Measurements from ENCODE around the gene BARX2. TPM values are rescaled to one million over a fixed set of nuclear protein-coding genes. Genes with fewer than 3 reads are reported as not detected.

Gene BARX2
- total and polyA plus RNA-seq, 2 donors (not counting 1 experiment from before 2014, with no cell fraction given) = not detected

DNA sequence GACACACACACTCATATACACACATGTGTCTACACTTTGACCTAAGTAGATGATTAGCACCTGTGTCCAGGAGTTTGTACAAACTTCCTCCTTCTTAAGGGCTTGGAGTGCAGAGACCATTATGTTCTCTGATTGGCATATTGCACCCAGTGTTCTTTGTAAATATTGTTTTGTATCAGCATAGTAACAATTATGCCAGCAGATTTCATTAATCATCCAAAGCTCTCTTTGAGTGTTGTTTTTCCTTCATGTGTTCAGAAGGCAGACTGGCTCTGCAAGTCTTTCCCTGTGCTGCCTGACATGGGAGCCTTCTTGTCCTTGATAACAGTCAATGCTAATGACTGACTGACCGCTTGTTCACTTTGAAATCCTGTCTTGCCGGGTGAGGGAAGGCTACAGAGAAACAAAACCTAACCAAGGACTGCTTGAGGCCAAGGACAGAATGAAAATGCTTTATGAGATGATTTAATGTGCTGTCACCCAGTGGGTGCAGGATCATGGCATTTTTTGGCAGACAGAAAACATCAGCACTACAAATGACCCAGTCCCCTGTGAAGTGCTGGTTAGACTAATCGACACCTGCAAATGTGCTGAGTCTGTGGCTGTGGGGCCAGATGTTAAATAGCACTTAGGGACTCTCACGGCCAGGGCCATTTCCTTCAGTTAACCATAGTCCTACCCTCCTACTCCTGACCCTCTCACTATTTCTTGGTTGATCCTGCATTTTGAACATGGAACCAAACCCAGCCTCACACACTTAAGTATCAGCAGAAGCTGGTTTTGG lies 6.6 kb upstream of the BARX2 start:
- H2AFZ ChIP-seq (ENCODE audit: insufficient read depth, low read depth, low read length, poor library complexity, severe bottlenecking) = no peak overlapping the region
- 28% methylated on average over 3 of the region's 4 CpGs for WGBS (ENCODE audit: insufficient coverage)
- Mint-ChIP-seq H3K27ac (no peak overlapping the region), H3K27me3 (peaks cover 59% of the 10 kb centered on the region), H3K9me3 (ENCODE audit: insufficient read depth) (no peaks in the 10 kb centered on the region), H3K4me3 (no peak overlapping the region), H3K4me1 (peaks cover 12% of the 10 kb centered on the region)
- no peaks in the 10 kb centered on the region for H3K36me3 ChIP-seq (replicated peaks in 1 of 2; ENCODE audit: control extremely low read depth in 1 of 2, control insufficient read depth in 1 of 2, extremely low read depth in 1 of 2, insufficient read depth in 2 of 2, low read length in 1 of 2)
- no peak overlapping the region for H3K4me3 ChIP-seq (ENCODE audit: control extremely low read depth in 1 of 5, extremely low read depth in 1 of 5, insufficient read depth in 1 of 5, low read depth in 2 of 5, low read length in 4 of 5)
- no peaks in the 10 kb centered on the region for H4K20me1 ChIP-seq (ENCODE audit: control insufficient read depth, insufficient read depth, low read length, poor library complexity, severe bottlenecking)
- peaks cover 0 to 36% (median 28%) of the 10 kb centered on the region in 4 experiments for H3K27me3 ChIP-seq (replicated peaks in 1 of 4; ENCODE audit: control extremely low read depth in 1 of 4, control insufficient read depth in 3 of 4, insufficient read depth in 4 of 4, low read length in 3 of 4)
- H3K4me1 ChIP-seq (ENCODE audit: control insufficient read depth in 2 of 2, insufficient read depth in 2 of 2, low read length in 2 of 2) = peaks cover 5 to 12% of the 10 kb centered on the region in 2 donors
- POLR2A ChIA-PET = no interaction called here
- no peak overlapping the region for H3K9ac ChIP-seq (ENCODE audit: low read length)
- CTCF ChIA-PET = no interaction called here
- ATAC-seq (ENCODE audit: low read depth) (no peak), DNase-seq (no peak)
- H3K9me3 ChIP-seq (ENCODE audit: control extremely low read depth in 1 of 3, control insufficient read depth in 2 of 3, insufficient read depth in 1 of 3, low read length in 2 of 3) = peaks cover 0 to 8% (median 0%) of the 10 kb centered on the region in 3 donors
- no peak overlapping the region for H3K4me2 ChIP-seq (replicated peaks; ENCODE audit: low read depth, low read length, poor library complexity, severe bottlenecking)
- H3K79me2 ChIP-seq (ENCODE audit: control insufficient read depth, insufficient read depth, low read length) = no peaks in the 10 kb centered on the region
- TF ChIP-seq, protein P1, sequence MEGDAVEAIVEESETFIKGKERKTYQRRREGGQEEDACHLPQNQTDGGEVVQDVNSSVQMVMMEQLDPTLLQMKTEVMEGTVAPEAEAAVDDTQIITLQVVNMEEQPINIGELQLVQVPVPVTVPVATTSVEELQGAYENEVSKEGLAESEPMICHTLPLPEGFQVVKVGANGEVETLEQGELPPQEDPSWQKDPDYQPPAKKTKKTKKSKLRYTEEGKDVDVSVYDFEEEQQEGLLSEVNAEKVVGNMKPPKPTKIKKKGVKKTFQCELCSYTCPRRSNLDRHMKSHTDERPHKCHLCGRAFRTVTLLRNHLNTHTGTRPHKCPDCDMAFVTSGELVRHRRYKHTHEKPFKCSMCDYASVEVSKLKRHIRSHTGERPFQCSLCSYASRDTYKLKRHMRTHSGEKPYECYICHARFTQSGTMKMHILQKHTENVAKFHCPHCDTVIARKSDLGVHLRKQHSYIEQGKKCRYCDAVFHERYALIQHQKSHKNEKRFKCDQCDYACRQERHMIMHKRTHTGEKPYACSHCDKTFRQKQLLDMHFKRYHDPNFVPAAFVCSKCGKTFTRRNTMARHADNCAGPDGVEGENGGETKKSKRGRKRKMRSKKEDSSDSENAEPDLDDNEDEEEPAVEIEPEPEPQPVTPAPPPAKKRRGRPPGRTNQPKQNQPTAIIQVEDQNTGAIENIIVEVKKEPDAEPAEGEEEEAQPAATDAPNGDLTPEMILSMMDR (IDR thresholded peaks at IDR 0.05) = no peak
- TF ChIP-seq EZH2 (IDR thresholded peaks at IDR 0.05; ENCODE audit: borderline replicate concordance, insufficient read depth, low read depth, low read length, poor library complexity, severe bottlenecking) = no peak
- H3K27ac ChIP-seq (ENCODE audit: low read length in 2 of 2) = no peak overlapping the region
- intact Hi-C loops (cut with micrococcal nuclease) = no loop called here

DNA sequence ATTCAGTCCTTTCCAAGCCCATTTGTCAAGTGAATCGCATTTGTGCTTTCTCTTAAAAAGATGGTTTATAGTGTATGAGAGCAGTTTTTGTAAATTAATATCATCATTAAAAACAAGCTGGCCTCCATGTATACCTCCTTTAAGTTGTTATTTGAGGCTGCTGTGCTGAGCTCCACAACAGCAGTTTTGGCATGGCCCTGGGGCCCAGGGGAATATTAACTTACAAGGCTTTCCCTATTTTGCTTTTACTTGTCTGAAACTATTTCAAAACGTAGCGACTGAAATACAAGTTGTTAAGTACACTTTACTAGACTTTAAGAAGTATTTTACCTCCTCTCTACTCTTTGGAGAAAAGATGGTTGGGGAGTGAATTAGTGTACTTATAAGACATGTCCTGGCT lies 4.9 kb upstream of the BARX2 start:
- Histone ChIP-seq H2AFZ (ENCODE audit: insufficient read depth, low read depth, low read length, poor library complexity, severe bottlenecking) (no peak overlapping the region), H3K9me3 (ENCODE audit: control extremely low read depth in 1 of 3, control insufficient read depth in 2 of 3, insufficient read depth in 1 of 3, low read length in 2 of 3) (peaks cover 0 to 8% (median 0%) of the 10 kb centered on the region in 3 donors), H3K4me3 (ENCODE audit: control extremely low read depth in 1 of 5, extremely low read depth in 1 of 5, insufficient read depth in 1 of 5, low read depth in 2 of 5, low read length in 4 of 5) (no peak overlapping the region), H3K36me3 (replicated peaks in 1 of 2; ENCODE audit: control extremely low read depth in 1 of 2, control insufficient read depth in 1 of 2, extremely low read depth in 1 of 2, insufficient read depth in 2 of 2, low read length in 1 of 2) (no peaks in the 10 kb centered on the region), H3K4me2 (replicated peaks; ENCODE audit: low read depth, low read length, poor library complexity, severe bottlenecking) (no peak overlapping the region), H3K4me1 (ENCODE audit: control insufficient read depth in 2 of 2, insufficient read depth in 2 of 2, low read length in 2 of 2) (peaks cover 6 to 17% of the 10 kb centered on the region in 2 donors), H3K27me3 (replicated peaks in 1 of 4; ENCODE audit: control extremely low read depth in 1 of 4, control insufficient read depth in 3 of 4, insufficient read depth in 4 of 4, low read length in 3 of 4) (peaks cover 0 to 38% (median 32%) of the 10 kb centered on the region in 4 experiments), H3K79me2 (ENCODE audit: control insufficient read depth, insufficient read depth, low read length) (no peaks in the 10 kb centered on the region), H3K9ac (ENCODE audit: low read length) (no peak overlapping the region), H4K20me1 (ENCODE audit: control insufficient read depth, insufficient read depth, low read length, poor library complexity, severe bottlenecking) (no peaks in the 10 kb centered on the region), H3K27ac (ENCODE audit: low read length in 2 of 2) (no peak overlapping the region)
- ChIA-PET POLR2A (no interaction called here), CTCF (interaction anchor here (0.7 kb wide), 1 partner anchor 1935 kb away, joined by 4 read pairs; no protein-coding TSS in a partner anchor)
- Mint-ChIP-seq H3K27ac (no peak overlapping the region), H3K4me3 (no peak overlapping the region), H3K4me1 (peaks cover 20% of the 10 kb centered on the region), H3K27me3 (peaks cover 67% of the 10 kb centered on the region), H3K9me3 (ENCODE audit: insufficient read depth) (no peaks in the 10 kb centered on the region)
- no peak for DNase-seq
- no peak for ATAC-seq (ENCODE audit: low read depth)
- intact Hi-C loops (cut with micrococcal nuclease) = no loop called here
- no CpG with 5 or more reads among the region's 3 CpGs for WGBS (ENCODE audit: insufficient coverage)
- TF ChIP-seq EZH2 (IDR thresholded peaks at IDR 0.05; ENCODE audit: borderline replicate concordance, insufficient read depth, low read depth, low read length, poor library complexity, severe bottlenecking) = no peak
- TF ChIP-seq, protein P1 (IDR thresholded peaks at IDR 0.05) = no peak
